ENCODE results near the gene BMPER. TPM values are rescaled to one million over a fixed set of nuclear protein-coding genes. Genes with fewer than 3 reads are reported as not detected.

BMPER gene
- total RNA-seq, 2 experiments from 2014 or later, result not detected

DNA sequence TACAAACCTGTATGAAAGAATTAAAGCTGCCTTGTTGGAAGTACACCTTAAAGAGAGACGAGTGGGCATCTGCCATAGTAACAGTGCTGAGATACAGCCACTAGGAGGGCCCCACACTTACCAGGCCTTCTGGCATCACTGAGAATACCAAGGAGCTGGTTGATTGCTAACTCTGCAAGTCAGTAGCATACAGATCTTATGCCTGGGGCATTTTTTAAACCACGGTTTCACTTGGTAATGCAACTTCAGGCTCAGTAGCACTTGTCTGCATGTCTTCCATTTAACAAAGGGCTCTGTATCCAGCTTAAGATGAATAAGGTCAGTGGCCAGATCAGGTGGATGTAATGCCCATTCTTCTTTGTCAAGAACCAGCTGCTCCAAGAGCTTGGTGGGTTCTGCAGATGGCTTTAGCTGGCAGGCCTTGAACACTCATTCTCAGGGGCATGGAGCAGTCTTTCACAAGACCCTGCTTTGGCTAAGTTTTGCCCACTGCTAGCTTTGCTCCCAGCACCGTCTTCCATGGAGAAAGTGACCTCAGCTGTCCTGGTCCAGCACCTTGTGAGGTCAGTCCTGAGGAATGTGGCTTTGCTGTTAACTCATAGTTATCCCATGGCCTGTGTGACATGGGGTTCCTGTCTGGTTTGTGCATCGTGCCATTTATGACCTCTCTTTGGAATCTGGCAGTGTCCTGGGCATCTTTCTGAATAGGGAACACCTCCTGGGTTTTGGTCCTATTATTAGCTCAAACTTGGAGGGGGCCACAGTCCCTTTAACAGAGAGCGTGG is 68.1 kb downstream of the BMPER start:
- H3K4me1 ChIP-seq (ENCODE audit: insufficient read depth, low read length), result no peaks in the 10 kb centered on the region
- intact Hi-C loops (cut with DNase I, micrococcal nuclease), result no loop called here
- Mint-ChIP-seq H3K9me3 (no peaks in the 10 kb centered on the region), H3K4me3 (no peak overlapping the region), H3K27ac (no peak overlapping the region), H3K27me3 (peaks cover 9% of the 10 kb centered on the region), H3K36me3 (ENCODE audit: low read depth) (no peaks in the 10 kb centered on the region), H3K4me1 (ENCODE audit: low read depth) (no peaks in the 10 kb centered on the region)
- H3K36me3 ChIP-seq (ENCODE audit: insufficient read depth, low read length), result no peaks in the 10 kb centered on the region
- H3K9me3 ChIP-seq (ENCODE audit: control insufficient read depth in 1 of 2, insufficient read depth in 1 of 2, low read length in 2 of 2), result peaks cover 0 to 5% of the 10 kb centered on the region in 2 experiments
- CTCF ChIA-PET, result no interaction called here
- DNase-seq, result no peak
- ATAC-seq (ENCODE audit: poor library complexity), result no peak
- no peaks in the 10 kb centered on the region for H3K27me3 ChIP-seq (ENCODE audit: control insufficient read depth in 1 of 2, insufficient read depth in 2 of 2, low read length in 2 of 2)
- POLR2A ChIA-PET, result no interaction called here
- H3K4me3 ChIP-seq (ENCODE audit: low read length), result no peak overlapping the region
- TF ChIP-seq, protein P1, sequence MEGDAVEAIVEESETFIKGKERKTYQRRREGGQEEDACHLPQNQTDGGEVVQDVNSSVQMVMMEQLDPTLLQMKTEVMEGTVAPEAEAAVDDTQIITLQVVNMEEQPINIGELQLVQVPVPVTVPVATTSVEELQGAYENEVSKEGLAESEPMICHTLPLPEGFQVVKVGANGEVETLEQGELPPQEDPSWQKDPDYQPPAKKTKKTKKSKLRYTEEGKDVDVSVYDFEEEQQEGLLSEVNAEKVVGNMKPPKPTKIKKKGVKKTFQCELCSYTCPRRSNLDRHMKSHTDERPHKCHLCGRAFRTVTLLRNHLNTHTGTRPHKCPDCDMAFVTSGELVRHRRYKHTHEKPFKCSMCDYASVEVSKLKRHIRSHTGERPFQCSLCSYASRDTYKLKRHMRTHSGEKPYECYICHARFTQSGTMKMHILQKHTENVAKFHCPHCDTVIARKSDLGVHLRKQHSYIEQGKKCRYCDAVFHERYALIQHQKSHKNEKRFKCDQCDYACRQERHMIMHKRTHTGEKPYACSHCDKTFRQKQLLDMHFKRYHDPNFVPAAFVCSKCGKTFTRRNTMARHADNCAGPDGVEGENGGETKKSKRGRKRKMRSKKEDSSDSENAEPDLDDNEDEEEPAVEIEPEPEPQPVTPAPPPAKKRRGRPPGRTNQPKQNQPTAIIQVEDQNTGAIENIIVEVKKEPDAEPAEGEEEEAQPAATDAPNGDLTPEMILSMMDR (IDR thresholded peaks at IDR 0.05), result no peak
- H3K27ac ChIP-seq (ENCODE audit: low read depth in 1 of 2, low read length in 2 of 2), result no peak overlapping the region

- H3K27me3 ChIP-seq (ENCODE audit: control insufficient read depth in 1 of 2, insufficient read depth in 2 of 2, low read length in 2 of 2), result no peaks in the 10 kb centered on the region
- Mint-ChIP-seq H3K4me1 (ENCODE audit: low read depth) (no peaks in the 10 kb centered on the region), H3K36me3 (ENCODE audit: low read depth) (no peaks in the 10 kb centered on the region), H3K4me3 (no peak overlapping the region), H3K27me3 (peaks cover 7% of the 10 kb centered on the region), H3K27ac (no peak overlapping the region), H3K9me3 (no peaks in the 10 kb centered on the region)
- ChIA-PET POLR2A (no interaction called here), CTCF (no interaction called here)
- DNase-seq (no peak), ATAC-seq (ENCODE audit: poor library complexity) (no peak)
- H3K4me3 ChIP-seq (ENCODE audit: low read length), result no peak overlapping the region
- no peaks in the 10 kb centered on the region for H3K9me3 ChIP-seq (ENCODE audit: control insufficient read depth in 1 of 2, insufficient read depth in 1 of 2, low read length in 2 of 2)
- H3K36me3 ChIP-seq (ENCODE audit: insufficient read depth, low read length), result no peaks in the 10 kb centered on the region
- intact Hi-C loops (cut with DNase I, micrococcal nuclease), result no loop called here
- H3K4me1 ChIP-seq (ENCODE audit: insufficient read depth, low read length), result no peaks in the 10 kb centered on the region
- no peak overlapping the region for H3K27ac ChIP-seq (ENCODE audit: low read depth in 1 of 2, low read length in 2 of 2)
- TF ChIP-seq, protein P1 (IDR thresholded peaks at IDR 0.05), result no peak
Observed at GRCh38 chr7:33979300-33979806, 74.0 kb downstream of the BMPER start.

DNA sequence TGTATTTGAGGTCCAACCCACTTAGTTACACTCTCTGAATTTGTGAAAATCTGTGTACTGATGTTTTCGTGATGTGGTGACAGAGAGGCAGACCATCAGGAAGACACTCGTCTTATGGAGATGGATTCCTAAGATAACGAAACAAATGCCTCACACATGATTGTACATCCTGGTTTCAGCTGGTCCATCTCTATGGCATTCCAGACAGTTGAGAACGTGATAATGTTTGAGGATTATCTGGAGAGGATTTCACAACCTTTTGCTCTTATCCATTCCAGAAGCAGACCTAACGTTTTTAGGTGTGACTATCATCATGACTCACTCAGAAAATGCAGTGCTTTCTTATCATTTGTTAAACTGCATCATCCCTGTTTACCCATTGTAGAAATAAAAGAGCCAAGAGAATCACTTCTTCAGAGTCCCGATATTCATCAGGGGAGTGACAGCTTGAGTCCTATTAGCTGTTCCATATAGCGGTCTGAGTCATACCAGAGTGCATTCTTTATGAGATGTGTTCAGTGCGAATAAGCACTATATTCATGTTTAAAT is 74.5 kb downstream of the BMPER start:
- H3K4me1 ChIP-seq (ENCODE audit: insufficient read depth, low read length), result no peaks in the 10 kb centered on the region
- ChIA-PET POLR2A (interaction anchor here (0.6 kb wide), 1 partner anchor 1378 kb away, joined by 3 read pairs; no protein-coding TSS in a partner anchor), CTCF (no interaction called here)
- Mint-ChIP-seq H3K36me3 (ENCODE audit: low read depth) (no peaks in the 10 kb centered on the region), H3K27me3 (peaks cover 5% of the 10 kb centered on the region), H3K4me1 (ENCODE audit: low read depth) (no peaks in the 10 kb centered on the region), H3K4me3 (no peak overlapping the region), H3K9me3 (no peaks in the 10 kb centered on the region), H3K27ac (no peak overlapping the region)
- no peaks in the 10 kb centered on the region for H3K9me3 ChIP-seq (ENCODE audit: control insufficient read depth in 1 of 2, insufficient read depth in 1 of 2, low read length in 2 of 2)
- H3K27ac ChIP-seq (ENCODE audit: low read depth in 1 of 2, low read length in 2 of 2), result no peak overlapping the region
- intact Hi-C loops (cut with DNase I, micrococcal nuclease), result no loop called here
- TF ChIP-seq, protein P1 (IDR thresholded peaks at IDR 0.05), result no peak
- no peaks in the 10 kb centered on the region for H3K27me3 ChIP-seq (ENCODE audit: control insufficient read depth in 1 of 2, insufficient read depth in 2 of 2, low read length in 2 of 2)
- no peak overlapping the region for H3K4me3 ChIP-seq (ENCODE audit: low read length)
- ATAC-seq (ENCODE audit: poor library complexity) (no peak), DNase-seq (no peak)
- no peaks in the 10 kb centered on the region for H3K36me3 ChIP-seq (ENCODE audit: insufficient read depth, low read length)
